HG02623 (cell line): ENCODE data around the gene HMSD.

Experiments
- ATAC-seq: cut with Tn5 transposase; IDR thresholded peaks from one replicate; pipeline ENCODE4 v1.9.1; 2021; ENCODE audit warnings: moderate library complexity; ENCODE audit not compliant: unreplicated experiment

The HMSD gene

DNA sequence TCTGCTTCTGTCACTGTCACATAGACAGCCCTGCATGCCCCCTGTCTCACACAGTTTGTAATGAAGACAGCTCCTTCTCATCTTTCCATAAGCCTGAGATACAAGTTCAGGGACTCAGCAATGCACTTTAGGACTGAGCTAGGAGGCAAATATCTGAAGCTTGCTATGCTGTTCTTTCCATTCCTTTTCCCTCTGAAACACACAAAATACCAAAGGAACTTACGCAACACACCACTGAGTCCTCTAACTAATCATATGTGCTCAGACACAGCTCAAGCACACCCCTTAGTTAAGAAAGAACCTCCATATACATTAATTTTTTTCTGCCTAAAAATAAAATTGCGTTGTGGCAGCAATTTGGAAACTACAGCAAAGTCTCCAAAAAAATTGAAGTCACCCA lies 38.6 kb downstream of the HMSD start:
- ATAC-seq = no peak

DNA sequence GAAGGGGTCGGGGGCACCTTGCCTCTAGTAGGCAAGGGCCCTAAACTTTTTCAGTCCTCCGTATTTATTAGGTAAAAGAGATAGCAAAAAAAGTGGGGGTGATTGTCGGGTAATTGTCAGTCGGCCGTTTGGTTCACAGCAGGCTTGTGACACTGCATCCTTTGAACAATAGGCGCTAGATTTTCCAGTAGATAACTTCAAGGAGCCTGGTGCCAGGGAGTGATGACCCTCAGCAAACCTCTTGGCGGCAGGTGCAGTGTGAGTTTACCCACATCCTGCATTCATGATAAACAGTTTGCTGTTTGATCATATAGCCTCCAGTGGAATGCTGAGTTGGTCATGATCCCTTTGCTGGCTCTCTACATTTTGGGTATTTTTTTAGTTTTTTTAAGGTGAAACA lies 43.6 kb downstream of the HMSD start:
- ATAC-seq = no peak

DNA sequence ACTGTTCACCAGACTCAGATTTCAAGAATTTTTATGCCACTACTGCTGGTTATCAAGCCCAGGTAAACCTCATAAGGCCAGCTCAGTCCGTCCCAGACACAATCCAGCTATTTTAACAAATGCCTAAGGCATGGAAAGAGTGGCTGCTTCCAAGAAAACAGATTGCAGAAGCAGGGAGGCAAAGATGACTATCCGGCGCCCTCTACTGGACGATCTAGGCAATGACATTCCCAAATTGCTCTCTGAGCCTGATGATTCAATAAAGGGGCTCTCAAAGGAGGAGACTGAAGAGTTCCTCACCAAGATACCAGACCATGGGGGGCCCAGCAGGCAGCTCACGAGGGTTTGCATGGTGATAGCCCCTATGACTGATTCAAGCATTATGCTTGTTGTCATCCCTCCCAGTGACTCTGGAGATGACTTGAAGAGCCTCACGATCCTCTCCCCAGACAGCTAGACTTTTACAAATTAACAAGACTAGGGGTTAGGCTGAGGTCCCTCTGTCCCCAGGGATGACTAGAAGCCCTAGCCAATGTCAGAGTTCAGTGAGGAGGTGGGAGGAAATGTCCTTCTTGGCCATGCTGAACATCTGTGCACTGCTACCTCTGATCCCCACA lies 45.8 kb downstream of the HMSD start:
- no peak for ATAC-seq

GRCh38 chr18:63997041-63997440 lies 47.9 kb downstream of the HMSD start:
- ATAC-seq = no peak

- no peak for ATAC-seq
Measured at GRCh38 chr18:63997606-63998005, 48.5 kb downstream of the HMSD start.

- no peak for ATAC-seq
Measured at GRCh38 chr18:63999871-64000270, 50.8 kb downstream of the HMSD start.

DNA sequence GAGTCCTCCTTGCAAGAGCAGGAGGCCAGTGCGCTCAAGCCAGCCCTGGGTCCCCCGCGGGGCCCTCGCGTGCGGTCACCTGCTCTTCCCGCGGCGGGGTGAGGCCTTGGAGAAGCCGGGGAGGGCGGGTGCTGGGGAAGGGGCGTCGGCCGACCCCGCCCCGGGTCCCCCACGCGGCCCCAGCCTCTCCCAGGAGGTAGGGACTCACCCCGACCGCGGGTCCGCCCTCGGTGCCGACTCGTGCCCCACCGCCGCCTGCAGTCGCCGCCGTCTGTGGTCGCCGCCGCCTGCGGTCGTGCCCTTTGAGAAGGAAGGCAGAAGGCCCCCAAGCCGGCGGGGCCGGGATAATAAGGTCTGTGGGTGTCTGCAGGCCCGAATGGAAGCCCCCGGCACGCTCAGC lies 53.5 kb downstream of the HMSD start:
- no peak for ATAC-seq

DNA sequence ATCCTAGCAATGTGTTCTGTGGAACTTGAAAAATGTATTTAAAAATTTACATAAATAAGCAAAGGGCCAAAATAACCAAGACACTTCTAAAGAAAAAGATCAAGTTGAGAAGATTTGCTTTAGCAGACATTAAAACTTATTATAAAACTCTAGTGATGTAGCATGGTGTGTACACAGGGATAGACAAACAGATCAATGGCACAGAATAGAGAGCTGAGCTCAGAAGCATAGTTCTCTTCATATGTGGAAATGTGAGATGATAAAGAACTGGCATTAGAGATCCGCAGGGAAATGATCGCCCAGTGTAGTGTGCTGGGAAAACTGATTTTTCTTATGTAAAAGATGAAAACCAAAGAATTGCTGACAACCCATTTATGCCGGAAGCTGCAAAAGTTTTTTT lies 60.2 kb downstream of the HMSD start:
- ATAC-seq = no peak
